Adipocyte (in vitro differentiated cells): Measurements from ENCODE around the gene PGS1.

Source experiments
- DNase-seq: peaks from one replicate; pipeline ENCODE4 v3.0.0-alpha.2; 2015; ENCODE audit warnings: low read depth
- H3K27me3 ChIP-seq: replicated peaks from 2 replicates; pipeline ENCODE4 v1.7.0; 2013; ENCODE audit warnings: mild to moderate bottlenecking, low read length, moderate library complexity; ENCODE audit not compliant: control insufficient read depth, insufficient read depth
- H3K36me3 ChIP-seq: 2 replicates; pipeline ENCODE4 v1.7.0; 2013; ENCODE audit warnings: low read length, mild to moderate bottlenecking, moderate library complexity; ENCODE audit not compliant: control insufficient read depth, insufficient read depth, severe bottlenecking
- H3K4me1 ChIP-seq: 2 replicates; pipeline ENCODE4 v1.7.0; 2013; ENCODE audit warnings: mild to moderate bottlenecking, low read length, moderate library complexity; ENCODE audit not compliant: control insufficient read depth, insufficient read depth
- H3K4me3 ChIP-seq: 2 replicates; pipeline ENCODE4 v1.7.0; 2013; ENCODE audit warnings: mild to moderate bottlenecking, low read length, moderate library complexity
- H3K9ac ChIP-seq: 2 replicates; pipeline ENCODE4 v1.7.0; 2013; ENCODE audit warnings: mild to moderate bottlenecking, low read length, moderate library complexity
- H3K9me3 ChIP-seq: 2 replicates; pipeline ENCODE4 v1.7.0; 2013; ENCODE audit warnings: mild to moderate bottlenecking, low read length, moderate library complexity; ENCODE audit not compliant: control insufficient read depth

Gene PGS1

GRCh38 chr17:78427140-78427539 is 48.7 kb downstream of the PGS1 start:
- H3K36me3 ChIP-seq, result peaks cover 46% of the 10 kb centered on the region
- H3K27me3 ChIP-seq, result no peaks in the 10 kb centered on the region
- DNase-seq, result no peak
- H3K9me3 ChIP-seq, result no peaks in the 10 kb centered on the region
- H3K4me1 ChIP-seq, result peaks cover 10% of the 10 kb centered on the region
- no peak overlapping the region for H3K4me3 ChIP-seq
- no peak overlapping the region for H3K9ac ChIP-seq

- H3K4me3 ChIP-seq, result no peak overlapping the region
- peaks cover 41% of the 10 kb centered on the region for H3K36me3 ChIP-seq
- H3K4me1 ChIP-seq, result peaks cover 16% of the 10 kb centered on the region
- no peaks in the 10 kb centered on the region for H3K9me3 ChIP-seq
- DNase-seq, result no peak
- no peak overlapping the region for H3K9ac ChIP-seq
- H3K27me3 ChIP-seq, result no peaks in the 10 kb centered on the region
Observed at GRCh38 chr17:78428025-78428575, 49.7 kb downstream of the PGS1 start.

GRCh38 chr17:78428836-78429617 is 50.6 kb downstream of the PGS1 start:
- no peak overlapping the region for H3K4me3 ChIP-seq
- DNase-seq, result no peak
- H3K9ac ChIP-seq, result no peak overlapping the region
- H3K9me3 ChIP-seq, result no peaks in the 10 kb centered on the region
- H3K36me3 ChIP-seq, result peaks cover 36% of the 10 kb centered on the region
- H3K4me1 ChIP-seq, result peaks cover 16% of the 10 kb centered on the region
- no peaks in the 10 kb centered on the region for H3K27me3 ChIP-seq

GRCh38 chr17:78429618-78429995 is 51.2 kb downstream of the PGS1 start:
- no peak overlapping the region for H3K9ac ChIP-seq
- no peaks in the 10 kb centered on the region for H3K9me3 ChIP-seq
- no peaks in the 10 kb centered on the region for H3K27me3 ChIP-seq
- peaks cover 16% of the 10 kb centered on the region for H3K4me1 ChIP-seq
- peaks cover 31% of the 10 kb centered on the region for H3K36me3 ChIP-seq
- no peak overlapping the region for H3K4me3 ChIP-seq
- DNase-seq, result no peak

- Histone ChIP-seq H3K9me3 (no peaks in the 10 kb centered on the region), H3K4me1 (peaks cover 16% of the 10 kb centered on the region), H3K27me3 (peaks cover 4% of the 10 kb centered on the region), H3K9ac (no peak overlapping the region), H3K4me3 (no peak overlapping the region), H3K36me3 (peaks cover 22% of the 10 kb centered on the region)
- no peak for DNase-seq
Observed at GRCh38 chr17:78430892-78431691, 52.6 kb downstream of the PGS1 start.

GRCh38 chr17:78431692-78431958 is 53.2 kb downstream of the PGS1 start:
- Histone ChIP-seq H3K4me1 (peaks cover 16% of the 10 kb centered on the region), H3K9ac (no peak overlapping the region), H3K4me3 (no peak overlapping the region), H3K27me3 (peaks cover 4% of the 10 kb centered on the region), H3K9me3 (no peaks in the 10 kb centered on the region), H3K36me3 (peaks cover 17% of the 10 kb centered on the region)
- no peak for DNase-seq

- Histone ChIP-seq H3K9me3 (no peaks in the 10 kb centered on the region), H3K36me3 (peaks cover 9% of the 10 kb centered on the region), H3K4me1 (peaks cover 16% of the 10 kb centered on the region), H3K4me3 (no peak overlapping the region), H3K27me3 (peaks cover 5% of the 10 kb centered on the region), H3K9ac (no peak overlapping the region)
- DNase-seq, result no peak
Observed at GRCh38 chr17:78432226-78433012, 54.0 kb downstream of the PGS1 start.

GRCh38 chr17:78433013-78433727 is 54.7 kb downstream of the PGS1 start:
- H3K36me3 ChIP-seq, result peaks cover 9% of the 10 kb centered on the region
- no peak overlapping the region for H3K4me3 ChIP-seq
- DNase-seq, result no peak
- H3K9ac ChIP-seq, result no peak overlapping the region
- H3K9me3 ChIP-seq, result no peaks in the 10 kb centered on the region
- H3K4me1 ChIP-seq, result peaks cover 16% of the 10 kb centered on the region
- H3K27me3 ChIP-seq, result peaks cover 12% of the 10 kb centered on the region

GRCh38 chr17:78433780-78434335 is 55.4 kb downstream of the PGS1 start:
- H3K9me3 ChIP-seq, result no peaks in the 10 kb centered on the region
- no peak for DNase-seq
- peaks cover 15% of the 10 kb centered on the region for H3K4me1 ChIP-seq
- no peak overlapping the region for H3K4me3 ChIP-seq
- no peak overlapping the region for H3K9ac ChIP-seq
- peaks cover 12% of the 10 kb centered on the region for H3K27me3 ChIP-seq
- H3K36me3 ChIP-seq, result peaks cover 9% of the 10 kb centered on the region

- Histone ChIP-seq H3K36me3 (peaks cover 2% of the 10 kb centered on the region), H3K4me3 (no peak overlapping the region)
Observed at GRCh38 chr17:78434455-78435329, 56.2 kb downstream of the PGS1 start.

More at GRCh38 chr17:78434455-78435329, 56.2 kb downstream of the PGS1 start:
- DNase-seq, result no peak
- Histone ChIP-seq H3K9me3 (no peaks in the 10 kb centered on the region), H3K4me1 (peaks cover 8% of the 10 kb centered on the region), H3K27me3 (peaks cover 12% of the 10 kb centered on the region), H3K9ac (no peak overlapping the region)
